ENCODE data around the gene DPF3.

DNA sequence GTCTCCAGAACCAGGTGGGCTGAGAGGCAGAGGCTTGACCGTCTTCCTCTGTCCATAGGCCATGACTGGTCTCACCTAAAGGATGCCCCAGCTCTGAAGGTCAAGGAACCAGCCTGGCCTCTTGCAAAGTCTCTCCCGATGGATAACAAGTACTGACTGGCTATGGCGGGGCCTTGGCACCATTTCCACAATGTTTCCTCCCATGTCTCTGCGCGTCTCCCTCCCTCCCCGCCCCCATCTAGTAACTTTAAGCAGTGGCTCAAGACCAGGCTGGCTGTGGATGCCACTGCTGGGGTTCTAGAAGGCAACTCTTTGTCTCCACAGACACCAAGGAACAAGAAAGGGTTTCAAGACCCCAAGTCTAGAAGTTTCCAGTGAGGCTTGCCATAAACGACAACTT is 275.5 kb downstream of the DPF3 start:
- TF ChIP-seq, protein P1, sequence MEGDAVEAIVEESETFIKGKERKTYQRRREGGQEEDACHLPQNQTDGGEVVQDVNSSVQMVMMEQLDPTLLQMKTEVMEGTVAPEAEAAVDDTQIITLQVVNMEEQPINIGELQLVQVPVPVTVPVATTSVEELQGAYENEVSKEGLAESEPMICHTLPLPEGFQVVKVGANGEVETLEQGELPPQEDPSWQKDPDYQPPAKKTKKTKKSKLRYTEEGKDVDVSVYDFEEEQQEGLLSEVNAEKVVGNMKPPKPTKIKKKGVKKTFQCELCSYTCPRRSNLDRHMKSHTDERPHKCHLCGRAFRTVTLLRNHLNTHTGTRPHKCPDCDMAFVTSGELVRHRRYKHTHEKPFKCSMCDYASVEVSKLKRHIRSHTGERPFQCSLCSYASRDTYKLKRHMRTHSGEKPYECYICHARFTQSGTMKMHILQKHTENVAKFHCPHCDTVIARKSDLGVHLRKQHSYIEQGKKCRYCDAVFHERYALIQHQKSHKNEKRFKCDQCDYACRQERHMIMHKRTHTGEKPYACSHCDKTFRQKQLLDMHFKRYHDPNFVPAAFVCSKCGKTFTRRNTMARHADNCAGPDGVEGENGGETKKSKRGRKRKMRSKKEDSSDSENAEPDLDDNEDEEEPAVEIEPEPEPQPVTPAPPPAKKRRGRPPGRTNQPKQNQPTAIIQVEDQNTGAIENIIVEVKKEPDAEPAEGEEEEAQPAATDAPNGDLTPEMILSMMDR (IDR thresholded peaks at IDR 0.05; ENCODE audit: insufficient read depth, low read length, poor library complexity, severe bottlenecking) = no peak
- TF ChIP-seq EZH2phosphoT487 (conservative IDR thresholded peaks at IDR 0.05; ENCODE audit: low read length) = no peak
